CD4-positive, CD25-positive, alpha-beta regulatory T cell (primary cell): Measurements from ENCODE around the gene GRXCR2. TPM values are rescaled to one million over a fixed set of nuclear protein-coding genes. Genes with fewer than 3 reads are reported as not detected.
"Not testable (repeated sequence)": the region's sequence is repeated elsewhere in the genome, so short reads cannot be mapped to it uniquely, and the experiment has no call there.

Source experiments
- ATAC-seq, 2 donors: fragments of 150-1000 bp; cut with Tn5 transposase; one replicate each; pipeline ENCODE4 v1.10.0; 2021; ENCODE audit warnings: low read depth in 2 of 2, moderate number of reproducible peaks in 2 of 2, moderate library complexity in 1 of 2
- DNase-seq, 3 donors: peaks; one replicate each; pipeline versions ENCODE4 v3.0.0 to v3.0.0-alpha.2; 2012 to 2022; ENCODE audit warnings: mixed read lengths in 1 of 3
- H3K27ac ChIP-seq: one replicate; pipeline ENCODE4 v1.7.0; 2013; ENCODE audit warnings: mild to moderate bottlenecking, low read length; ENCODE audit not compliant: insufficient read depth, poor library complexity, severe bottlenecking
- H3K27me3 ChIP-seq: one replicate; pipeline ENCODE4 v1.7.0; 2013; ENCODE audit warnings: low read length; ENCODE audit not compliant: control insufficient read depth, insufficient read depth
- H3K36me3 ChIP-seq: one replicate; pipeline ENCODE4 v1.7.0; 2013; ENCODE audit warnings: mild to moderate bottlenecking, low read length, moderate library complexity; ENCODE audit not compliant: control insufficient read depth, insufficient read depth
- H3K4me1 ChIP-seq: 2 replicates; pipeline ENCODE4 v1.7.0; 2013; ENCODE audit warnings: mild to moderate bottlenecking, low read length; ENCODE audit not compliant: insufficient read depth, control insufficient read depth, poor library complexity, severe bottlenecking
- H3K4me3 ChIP-seq: one replicate; pipeline ENCODE4 v1.7.0; 2013; ENCODE audit warnings: low read depth, mild to moderate bottlenecking, low read length, moderate library complexity
- H3K9me3 ChIP-seq, 2 experiments: 1 replicate in 1 of 2; 2 replicates in 1 of 2; pipeline ENCODE4 v1.7.0; 2013; ENCODE audit warnings: low read length in 2 of 2, mild to moderate bottlenecking in 1 of 2, moderate library complexity in 1 of 2; ENCODE audit not compliant: control insufficient read depth in 2 of 2
- H3K27ac Mint-ChIP-seq, 3 donors: one replicate each; pipeline ENCODE4 v1.8.0; 2020 to 2022; ENCODE audit warnings: mild to moderate bottlenecking in 3 of 3, mixed read lengths in 3 of 3, moderate library complexity in 2 of 3
- H3K27me3 Mint-ChIP-seq: one replicate; pipeline ENCODE4 v1.8.0; 2022; ENCODE audit warnings: mild to moderate bottlenecking, mixed read lengths
- H3K36me3 Mint-ChIP-seq: one replicate; pipeline ENCODE4 v1.8.0; 2020; ENCODE audit warnings: mixed read lengths
- H3K4me1 Mint-ChIP-seq, 4 donors: one replicate each; pipeline ENCODE4 v1.8.0; 2020 to 2022; ENCODE audit warnings: mixed read lengths in 4 of 4, mild to moderate bottlenecking in 1 of 4
- H3K4me3 Mint-ChIP-seq, 4 donors: one replicate each; pipeline ENCODE4 v1.8.0; 2020 to 2022; ENCODE audit warnings: mild to moderate bottlenecking in 4 of 4, mixed read lengths in 4 of 4, moderate library complexity in 3 of 4
- H3K9me3 Mint-ChIP-seq, 7 donors: one replicate each; pipeline ENCODE4 v1.8.0; 2020 to 2022; ENCODE audit warnings: mixed read lengths in 7 of 7, mild to moderate bottlenecking in 3 of 7, moderate library complexity in 2 of 7
- polyA plus RNA-seq, 4 donors: library from polyadenylated mRNA; unstranded; fragments of 300-500 nt; fragmentation: Illumina TruSeq; gene quantifications; one replicate each; pipeline ENCODE4 v1.2.3, GENCODE V29; 2021
- total RNA-seq: library from RNA; stranded (reverse); gene quantifications from one replicate; pipeline ENCODE4 v1.2.3, GENCODE V29; 2022

The GRXCR2 gene
- total and polyA plus RNA-seq, 5 donors from 2014 or later = 0.18 TPM; not detected in 4

DNA sequence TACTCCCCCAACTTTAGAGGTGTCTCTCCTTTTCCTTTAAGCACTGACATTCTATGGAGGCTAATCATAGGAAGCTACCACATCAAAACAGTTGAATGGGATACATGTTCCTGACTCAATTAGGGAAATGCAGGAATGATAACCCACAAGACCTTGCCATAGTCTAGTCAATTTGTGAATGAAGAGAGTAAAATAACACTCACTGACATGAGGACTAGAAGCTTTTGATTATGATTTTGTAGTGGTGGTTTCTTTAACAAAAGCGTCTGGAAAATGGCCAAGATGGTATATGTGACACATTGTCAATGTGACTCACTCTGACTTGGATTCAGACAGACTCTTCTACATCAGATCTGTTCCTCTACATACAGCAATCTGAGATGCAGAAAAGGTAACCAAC, 24.0 kb downstream of the GRXCR2 start:
- no peak for ATAC-seq
- Mint-ChIP-seq H3K4me1 (no peaks in the 10 kb centered on the region), H3K36me3 (no peaks in the 10 kb centered on the region), H3K27ac (no peak overlapping the region), H3K4me3 (no peak overlapping the region), H3K9me3 (peaks cover 0 to 4% (median 0%) of the 10 kb centered on the region in 7 donors), H3K27me3 (peaks cover 5% of the 10 kb centered on the region)
- no peaks in the 10 kb centered on the region for H3K36me3 ChIP-seq
- DNase-seq = no peak
- no peak overlapping the region for H3K4me3 ChIP-seq
- H3K4me1 ChIP-seq = no peaks in the 10 kb centered on the region
- H3K27me3 ChIP-seq = peaks cover 7% of the 10 kb centered on the region
- no peaks in the 10 kb centered on the region for H3K9me3 ChIP-seq
- H3K27ac ChIP-seq = no peak overlapping the region

DNA sequence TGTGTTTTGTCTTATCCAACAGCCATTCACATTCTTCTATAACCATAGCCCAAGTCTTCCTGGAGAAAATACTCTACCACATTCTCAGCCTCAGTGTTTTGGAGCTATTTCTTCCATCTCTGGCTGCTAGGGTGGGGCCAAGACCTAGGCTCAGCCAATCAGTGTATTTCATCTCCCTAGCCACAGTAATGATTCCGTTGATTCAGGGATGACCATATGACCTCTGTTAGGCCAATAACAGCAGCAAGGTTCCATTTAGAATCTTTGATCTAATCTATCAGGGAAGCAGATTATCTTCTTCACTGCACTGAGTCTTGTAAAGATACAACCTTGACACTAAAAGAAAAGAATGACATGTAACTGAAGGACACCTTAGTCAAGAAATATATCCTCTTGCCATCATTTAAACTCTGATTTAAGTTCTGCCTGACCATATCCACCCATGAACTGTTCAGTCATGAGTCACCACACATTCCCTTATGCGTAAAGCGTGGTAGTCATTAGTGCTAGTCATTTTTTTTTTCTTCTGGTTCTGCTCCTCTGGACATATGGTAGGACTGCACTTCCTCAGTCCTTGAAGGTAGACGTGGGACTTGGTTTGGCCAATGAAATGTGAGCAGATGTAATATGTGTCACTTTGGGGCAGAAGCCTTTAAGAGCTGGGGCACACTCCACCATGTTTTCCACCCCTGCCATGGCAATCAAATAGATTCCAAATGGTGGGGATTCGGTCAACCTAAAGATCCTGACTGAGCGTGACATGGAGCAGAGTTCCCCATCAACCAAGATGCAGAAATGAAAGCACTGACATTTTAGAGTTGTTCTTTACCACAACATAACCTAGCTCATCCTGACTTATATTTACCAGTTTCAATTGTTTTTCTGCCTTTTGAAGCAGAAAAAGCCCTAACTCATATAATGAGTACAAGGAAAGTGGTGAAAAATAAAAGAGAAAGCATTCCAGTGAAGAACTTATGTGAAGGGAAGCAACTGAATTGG, 25.0 kb downstream of the GRXCR2 start:
- no peak overlapping the region for H3K27ac Mint-ChIP-seq
- no peaks in the 10 kb centered on the region for H3K4me1 ChIP-seq
- peaks cover 5% of the 10 kb centered on the region for H3K27me3 ChIP-seq
- H3K36me3 ChIP-seq = no peaks in the 10 kb centered on the region
- H3K4me1 Mint-ChIP-seq = no peaks in the 10 kb centered on the region
- H3K27ac ChIP-seq = no peak overlapping the region
- H3K9me3 Mint-ChIP-seq = peaks cover 0 to 4% (median 2%) of the 10 kb centered on the region in 7 donors
- no peaks in the 10 kb centered on the region for H3K36me3 Mint-ChIP-seq
- DNase-seq (no peak), ATAC-seq (no peak)
- H3K27me3 Mint-ChIP-seq = peaks cover 5% of the 10 kb centered on the region
- no peak overlapping the region for H3K4me3 Mint-ChIP-seq
- no peak overlapping the region for H3K4me3 ChIP-seq
- no peaks in the 10 kb centered on the region for H3K9me3 ChIP-seq

DNA sequence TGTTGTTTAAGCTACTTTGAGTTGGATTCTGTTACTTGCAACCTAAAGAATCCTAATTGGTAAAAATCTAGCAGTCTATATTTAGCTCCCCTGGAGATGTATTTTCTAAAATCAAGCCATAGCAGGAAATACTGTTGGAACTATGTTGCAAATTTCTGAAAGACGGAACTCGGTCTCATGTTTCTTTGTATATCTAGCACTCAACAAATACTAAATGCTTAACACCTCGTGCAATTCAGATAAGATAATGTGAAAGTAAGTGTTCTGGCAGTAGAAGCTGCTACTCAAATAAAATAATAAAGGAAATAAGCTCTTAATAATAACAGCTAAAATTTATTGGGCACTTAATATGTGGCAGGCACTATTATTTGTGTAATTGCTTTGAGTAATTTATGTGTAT, 26.7 kb downstream of the GRXCR2 start:
- Histone ChIP-seq H3K4me3 (no peak overlapping the region), H3K27ac (no peak overlapping the region), H3K36me3 (no peaks in the 10 kb centered on the region), H3K27me3 (peaks cover 5% of the 10 kb centered on the region), H3K9me3 (no peaks in the 10 kb centered on the region), H3K4me1 (no peaks in the 10 kb centered on the region)
- H3K27ac Mint-ChIP-seq = no peak overlapping the region
- H3K27me3 Mint-ChIP-seq = peaks cover 5% of the 10 kb centered on the region
- peaks cover 0 to 4% (median 2%) of the 10 kb centered on the region in 7 donors for H3K9me3 Mint-ChIP-seq
- no peaks in the 10 kb centered on the region for H3K4me1 Mint-ChIP-seq
- no peak for DNase-seq
- no peak overlapping the region for H3K4me3 Mint-ChIP-seq
- ATAC-seq = no peak
- H3K36me3 Mint-ChIP-seq = no peaks in the 10 kb centered on the region

DNA sequence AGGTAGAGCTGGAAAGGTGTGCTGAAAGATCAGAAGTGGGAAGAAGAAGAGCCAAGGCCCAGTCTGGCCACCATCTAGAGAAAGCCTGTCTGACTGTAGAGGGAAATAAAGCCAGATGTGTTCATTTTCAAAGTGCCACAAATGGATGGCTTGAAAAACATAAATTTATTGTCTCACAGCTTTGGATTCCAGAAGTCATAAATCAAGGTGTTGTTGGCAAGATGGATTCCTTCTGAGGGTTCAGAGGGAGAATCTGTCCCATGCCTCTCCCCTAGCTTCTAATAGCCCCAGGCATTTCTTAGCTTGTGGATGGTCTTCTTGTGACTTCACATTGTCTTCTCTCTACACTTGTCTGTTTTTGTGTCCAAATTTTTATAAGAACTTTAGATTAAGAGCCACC, 31.5 kb downstream of the GRXCR2 start:
- Histone ChIP-seq H3K36me3 (no peaks in the 10 kb centered on the region), H3K27me3 (no peaks in the 10 kb centered on the region), H3K9me3 (no peaks in the 10 kb centered on the region), H3K27ac (no peak overlapping the region), H3K4me1 (no peaks in the 10 kb centered on the region), H3K4me3 (no peak overlapping the region)
- Mint-ChIP-seq H3K4me3 (no peak overlapping the region), H3K36me3 (no peaks in the 10 kb centered on the region), H3K27ac (no peak overlapping the region), H3K4me1 (peaks cover 0 to 5% (median 1%) of the 10 kb centered on the region in 4 donors), H3K9me3 (peaks cover 0 to 2% (median 0%) of the 10 kb centered on the region in 7 donors), H3K27me3 (peaks cover 10% of the 10 kb centered on the region)
- no peak for DNase-seq
- ATAC-seq = no peak

DNA sequence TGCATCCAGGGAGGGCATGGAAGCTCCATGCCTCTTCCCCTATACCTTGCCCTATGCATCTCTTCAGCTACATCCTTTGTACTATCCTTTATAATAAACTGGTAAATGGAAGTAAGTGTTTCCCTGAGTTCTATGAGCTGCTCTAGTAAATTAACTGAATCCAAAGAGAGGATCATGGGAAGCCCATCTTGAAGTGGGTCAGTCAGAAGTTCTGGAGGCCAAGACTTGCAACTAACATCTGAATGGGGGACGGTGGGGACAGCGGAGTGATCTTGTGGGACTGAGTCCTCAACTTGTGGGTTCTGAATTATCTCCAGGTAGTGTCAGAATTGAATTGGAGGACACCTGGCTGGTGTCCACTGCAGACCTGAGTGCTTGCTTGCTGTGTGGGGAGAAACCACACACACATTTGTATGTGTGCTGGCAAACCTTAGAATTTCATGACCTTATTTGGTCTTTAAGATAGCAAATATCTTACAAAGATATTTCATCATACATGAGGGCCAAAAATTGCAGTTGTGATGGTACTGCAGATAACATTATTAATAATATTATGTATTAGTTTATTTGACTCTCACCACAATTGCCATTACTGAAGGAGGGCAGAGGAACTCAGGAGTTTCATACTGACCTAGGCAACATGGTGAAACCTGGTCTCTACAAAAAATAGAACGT, 32.2 kb downstream of the GRXCR2 start:
- DNase-seq (no peak), ATAC-seq (no peak)
- no peak overlapping the region for H3K4me3 ChIP-seq
- no peaks in the 10 kb centered on the region for H3K27me3 ChIP-seq
- peaks cover 14% of the 10 kb centered on the region for H3K27me3 Mint-ChIP-seq
- H3K36me3 Mint-ChIP-seq = no peaks in the 10 kb centered on the region
- H3K4me1 Mint-ChIP-seq = peaks cover 0 to 7% (median 2%) of the 10 kb centered on the region in 4 donors
- no peak overlapping the region for H3K27ac Mint-ChIP-seq
- no peaks in the 10 kb centered on the region for H3K9me3 ChIP-seq
- no peak overlapping the region for H3K4me3 Mint-ChIP-seq
- H3K4me1 ChIP-seq = peaks cover 4% of the 10 kb centered on the region
- H3K36me3 ChIP-seq = no peaks in the 10 kb centered on the region
- H3K9me3 Mint-ChIP-seq = peaks cover 0 to 2% (median 0%) of the 10 kb centered on the region in 7 donors
- H3K27ac ChIP-seq = no peak overlapping the region

DNA sequence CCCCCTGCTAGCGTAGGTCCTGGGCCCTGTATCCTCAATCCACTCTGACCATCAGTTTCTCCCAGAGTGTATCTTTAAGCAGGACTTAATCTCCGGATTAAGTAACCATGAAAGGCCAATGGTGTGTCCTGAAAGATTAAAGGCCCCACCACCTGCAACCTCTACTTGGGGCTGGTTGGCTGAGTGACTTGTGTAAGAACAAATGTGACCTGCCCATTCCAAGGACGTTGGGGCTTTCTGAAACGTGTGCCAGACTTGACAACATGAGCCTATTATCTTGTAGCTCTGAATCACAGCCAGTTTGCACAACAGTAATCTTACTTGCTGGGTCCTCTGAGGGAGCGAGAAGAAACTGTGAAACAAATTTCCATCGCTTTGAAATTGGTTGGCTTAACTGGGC, 34.5 kb downstream of the GRXCR2 start:
- H3K9me3 Mint-ChIP-seq = no peaks in the 10 kb centered on the region
- ATAC-seq (no peak), DNase-seq (no peak)
- peaks cover 0 to 15% (median 8%) of the 10 kb centered on the region in 4 donors for H3K4me1 Mint-ChIP-seq
- H3K4me1 ChIP-seq = peaks cover 14% of the 10 kb centered on the region
- no peaks in the 10 kb centered on the region for H3K9me3 ChIP-seq
- no peaks in the 10 kb centered on the region for H3K36me3 ChIP-seq
- no peak overlapping the region for H3K27ac Mint-ChIP-seq
- no peak overlapping the region for H3K4me3 ChIP-seq
- H3K4me3 Mint-ChIP-seq = no peak overlapping the region
- no peaks in the 10 kb centered on the region for H3K27me3 ChIP-seq
- no peaks in the 10 kb centered on the region for H3K36me3 Mint-ChIP-seq
- no peak overlapping the region for H3K27ac ChIP-seq
- peaks cover 16% of the 10 kb centered on the region for H3K27me3 Mint-ChIP-seq

DNA sequence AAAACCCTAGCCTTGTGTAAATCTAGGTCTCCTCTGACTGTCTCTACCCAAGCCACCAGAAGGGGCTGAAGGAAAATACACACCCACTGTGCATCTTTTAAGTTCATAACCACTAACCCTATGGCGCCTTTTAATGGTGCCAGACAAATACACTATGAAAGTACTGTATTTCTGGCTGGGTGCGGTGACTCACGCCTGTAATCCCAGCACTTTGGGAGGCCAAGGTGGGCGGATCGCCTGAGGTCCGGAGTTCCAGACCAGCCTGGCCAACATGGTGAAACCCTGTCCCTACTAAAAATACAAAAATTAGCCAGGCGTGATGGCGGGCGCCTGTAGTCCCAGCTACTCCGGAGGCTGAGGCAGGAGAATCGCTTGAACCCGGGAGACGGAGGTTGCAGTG, 36.6 kb downstream of the GRXCR2 start:
- not testable (repeated sequence) for H3K9me3 Mint-ChIP-seq, H3K27me3 ChIP-seq, H3K4me3 ChIP-seq, H3K36me3 Mint-ChIP-seq, ATAC-seq, H3K36me3 ChIP-seq, H3K9me3 ChIP-seq, DNase-seq, H3K27ac ChIP-seq
- Mint-ChIP-seq H3K27me3 (peaks cover 16% of the 10 kb centered on the region), H3K27ac (peak overlapping the region in 1 of 3 donors; percentile 16), H3K4me1 (peaks cover 0 to 15% (median 8%) of the 10 kb centered on the region in 4 donors), H3K4me3 (peak overlapping the region in 3 of 4 donors; percentile 74 to 79 (median 78))
- H3K4me1 ChIP-seq = peaks cover 14% of the 10 kb centered on the region
